Stimulated activated CD4-positive, alpha-beta T cell treated with anti-CD3 and anti-CD28 coated beads, TNF-alpha, amount 100 ng/mL, for 4 hours (primary cell): Measurements from ENCODE around the gene PHAF1.

Experiments
- DNase-seq, 3 experiments: peaks; one replicate each; pipeline ENCODE4 v3.0.0-alpha.2; 2020; ENCODE audit warnings: low read depth in 3 of 3

The PHAF1 gene

GRCh38 chr16:67195676-67196075, 85.9 kb downstream of the PHAF1 start:
- DNase-seq = no peak

GRCh38 chr16:67196881-67197280, 87.1 kb downstream of the PHAF1 start:
- no peak for DNase-seq

- no peak for DNase-seq
These were observed 88.0 kb downstream of the PHAF1 start for GRCh38 chr16:67197704-67198103.
